ENCODE data around the gene NYNRIN. TPM values are rescaled to one million over a fixed set of nuclear protein-coding genes. Genes with fewer than 3 reads are reported as not detected.

The NYNRIN gene
- total and polyA plus RNA-seq, 2 experiments from 2014 or later, result 3.1 to 20.0 TPM

GRCh38 chr14:24369463-24369862 is 29.3 kb upstream of the NYNRIN start:
- Histone ChIP-seq H3K36me3 (ENCODE audit: insufficient read depth) (no peaks in the 10 kb centered on the region), H3K4me3 (peak overlapping the region; percentile 97), H3K9me2 (ENCODE audit: insufficient read depth) (peaks cover 4% of the 10 kb centered on the region; the same call in 1 of the 2 replicates), H3K4me1 (ENCODE audit: insufficient read depth) (peaks cover 14% of the 10 kb centered on the region; the same call in 1 of the 2 replicates), H2AFZ (peak overlapping the region; percentile 85; the same call in 1 of the 2 replicates), H3K27me3 (ENCODE audit: insufficient read depth) (peaks cover 12% of the 10 kb centered on the region; the same call in 1 of the 2 replicates), H3K27ac (ENCODE audit: low read depth) (no peak overlapping the region), H3K79me2 (replicated peaks; ENCODE audit: insufficient read depth) (no peaks in the 10 kb centered on the region), H3K4me2 (peak overlapping the region; percentile 99), H3F3A (replicated peaks; ENCODE audit: low read depth) (0 out of 2 replicates have a peak, but pooled peaks cover 4% of the 10 kb centered on the region), H4K20me1 (replicated peaks; ENCODE audit: insufficient read depth) (no peaks in the 10 kb centered on the region)
- ATAC-seq (no peak), DNase-seq (ENCODE audit: low spot score) (no peak)
- Mint-ChIP-seq H3K27ac (peak overlapping the region; percentile 20; the same call in 1 of the 2 replicates), H3K4me1 (peaks cover 22% of the 10 kb centered on the region), H3K4me3 (peak overlapping the region; percentile 68), H3K36me3 (ENCODE audit: low read depth) (peaks cover 14% of the 10 kb centered on the region), H3K9me3 (no peaks in the 10 kb centered on the region; the same call in 2 of the 3 replicates), H3K27me3 (ENCODE audit: insufficient read depth, low read depth, poor library complexity) (peaks cover 18% of the 10 kb centered on the region)
- no peak for TF ChIP-seq EZH2phosphoT487 (IDR thresholded peaks at IDR 0.05; ENCODE audit: unreplicated experiment)
- TF ChIP-seq, protein P1, sequence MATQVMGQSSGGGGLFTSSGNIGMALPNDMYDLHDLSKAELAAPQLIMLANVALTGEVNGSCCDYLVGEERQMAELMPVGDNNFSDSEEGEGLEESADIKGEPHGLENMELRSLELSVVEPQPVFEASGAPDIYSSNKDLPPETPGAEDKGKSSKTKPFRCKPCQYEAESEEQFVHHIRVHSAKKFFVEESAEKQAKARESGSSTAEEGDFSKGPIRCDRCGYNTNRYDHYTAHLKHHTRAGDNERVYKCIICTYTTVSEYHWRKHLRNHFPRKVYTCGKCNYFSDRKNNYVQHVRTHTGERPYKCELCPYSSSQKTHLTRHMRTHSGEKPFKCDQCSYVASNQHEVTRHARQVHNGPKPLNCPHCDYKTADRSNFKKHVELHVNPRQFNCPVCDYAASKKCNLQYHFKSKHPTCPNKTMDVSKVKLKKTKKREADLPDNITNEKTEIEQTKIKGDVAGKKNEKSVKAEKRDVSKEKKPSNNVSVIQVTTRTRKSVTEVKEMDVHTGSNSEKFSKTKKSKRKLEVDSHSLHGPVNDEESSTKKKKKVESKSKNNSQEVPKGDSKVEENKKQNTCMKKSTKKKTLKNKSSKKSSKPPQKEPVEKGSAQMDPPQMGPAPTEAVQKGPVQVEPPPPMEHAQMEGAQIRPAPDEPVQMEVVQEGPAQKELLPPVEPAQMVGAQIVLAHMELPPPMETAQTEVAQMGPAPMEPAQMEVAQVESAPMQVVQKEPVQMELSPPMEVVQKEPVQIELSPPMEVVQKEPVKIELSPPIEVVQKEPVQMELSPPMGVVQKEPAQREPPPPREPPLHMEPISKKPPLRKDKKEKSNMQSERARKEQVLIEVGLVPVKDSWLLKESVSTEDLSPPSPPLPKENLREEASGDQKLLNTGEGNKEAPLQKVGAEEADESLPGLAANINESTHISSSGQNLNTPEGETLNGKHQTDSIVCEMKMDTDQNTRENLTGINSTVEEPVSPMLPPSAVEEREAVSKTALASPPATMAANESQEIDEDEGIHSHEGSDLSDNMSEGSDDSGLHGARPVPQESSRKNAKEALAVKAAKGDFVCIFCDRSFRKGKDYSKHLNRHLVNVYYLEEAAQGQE (IDR thresholded peaks at IDR 0.05; ENCODE audit: unreplicated experiment), result no peak
- TF ChIP-seq ZNF114 (CRISPR knock-in tag; IDR thresholded peaks at IDR 0.05), result no peak
- no peak for TF ChIP-seq NANOG (IDR thresholded peaks at IDR 0.05; ENCODE audit: borderline replicate concordance)
- no peak for TF ChIP-seq JUNB (IDR thresholded peaks at IDR 0.05; ENCODE audit: unreplicated experiment)
- TF ChIP-seq STAT1 (IDR thresholded peaks at IDR 0.05; ENCODE audit: unreplicated experiment), result no peak
- TF ChIP-seq EZH2 (IDR thresholded peaks at IDR 0.05; ENCODE audit: low read depth, unreplicated experiment), result no peak
- TF ChIP-seq POLR2AphosphoS5 (IDR thresholded peaks at IDR 0.05; ENCODE audit: low read depth), result no peak
- TF ChIP-seq, protein P2, sequence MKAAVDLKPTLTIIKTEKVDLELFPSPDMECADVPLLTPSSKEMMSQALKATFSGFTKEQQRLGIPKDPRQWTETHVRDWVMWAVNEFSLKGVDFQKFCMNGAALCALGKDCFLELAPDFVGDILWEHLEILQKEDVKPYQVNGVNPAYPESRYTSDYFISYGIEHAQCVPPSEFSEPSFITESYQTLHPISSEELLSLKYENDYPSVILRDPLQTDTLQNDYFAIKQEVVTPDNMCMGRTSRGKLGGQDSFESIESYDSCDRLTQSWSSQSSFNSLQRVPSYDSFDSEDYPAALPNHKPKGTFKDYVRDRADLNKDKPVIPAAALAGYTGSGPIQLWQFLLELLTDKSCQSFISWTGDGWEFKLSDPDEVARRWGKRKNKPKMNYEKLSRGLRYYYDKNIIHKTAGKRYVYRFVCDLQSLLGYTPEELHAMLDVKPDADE (IDR thresholded peaks at IDR 0.05), result no peak
- no peak for TF ChIP-seq CREB1 (CRISPR knock-in tag; IDR thresholded peaks at IDR 0.05; ENCODE audit: low read depth)
- TF ChIP-seq, protein P3, sequence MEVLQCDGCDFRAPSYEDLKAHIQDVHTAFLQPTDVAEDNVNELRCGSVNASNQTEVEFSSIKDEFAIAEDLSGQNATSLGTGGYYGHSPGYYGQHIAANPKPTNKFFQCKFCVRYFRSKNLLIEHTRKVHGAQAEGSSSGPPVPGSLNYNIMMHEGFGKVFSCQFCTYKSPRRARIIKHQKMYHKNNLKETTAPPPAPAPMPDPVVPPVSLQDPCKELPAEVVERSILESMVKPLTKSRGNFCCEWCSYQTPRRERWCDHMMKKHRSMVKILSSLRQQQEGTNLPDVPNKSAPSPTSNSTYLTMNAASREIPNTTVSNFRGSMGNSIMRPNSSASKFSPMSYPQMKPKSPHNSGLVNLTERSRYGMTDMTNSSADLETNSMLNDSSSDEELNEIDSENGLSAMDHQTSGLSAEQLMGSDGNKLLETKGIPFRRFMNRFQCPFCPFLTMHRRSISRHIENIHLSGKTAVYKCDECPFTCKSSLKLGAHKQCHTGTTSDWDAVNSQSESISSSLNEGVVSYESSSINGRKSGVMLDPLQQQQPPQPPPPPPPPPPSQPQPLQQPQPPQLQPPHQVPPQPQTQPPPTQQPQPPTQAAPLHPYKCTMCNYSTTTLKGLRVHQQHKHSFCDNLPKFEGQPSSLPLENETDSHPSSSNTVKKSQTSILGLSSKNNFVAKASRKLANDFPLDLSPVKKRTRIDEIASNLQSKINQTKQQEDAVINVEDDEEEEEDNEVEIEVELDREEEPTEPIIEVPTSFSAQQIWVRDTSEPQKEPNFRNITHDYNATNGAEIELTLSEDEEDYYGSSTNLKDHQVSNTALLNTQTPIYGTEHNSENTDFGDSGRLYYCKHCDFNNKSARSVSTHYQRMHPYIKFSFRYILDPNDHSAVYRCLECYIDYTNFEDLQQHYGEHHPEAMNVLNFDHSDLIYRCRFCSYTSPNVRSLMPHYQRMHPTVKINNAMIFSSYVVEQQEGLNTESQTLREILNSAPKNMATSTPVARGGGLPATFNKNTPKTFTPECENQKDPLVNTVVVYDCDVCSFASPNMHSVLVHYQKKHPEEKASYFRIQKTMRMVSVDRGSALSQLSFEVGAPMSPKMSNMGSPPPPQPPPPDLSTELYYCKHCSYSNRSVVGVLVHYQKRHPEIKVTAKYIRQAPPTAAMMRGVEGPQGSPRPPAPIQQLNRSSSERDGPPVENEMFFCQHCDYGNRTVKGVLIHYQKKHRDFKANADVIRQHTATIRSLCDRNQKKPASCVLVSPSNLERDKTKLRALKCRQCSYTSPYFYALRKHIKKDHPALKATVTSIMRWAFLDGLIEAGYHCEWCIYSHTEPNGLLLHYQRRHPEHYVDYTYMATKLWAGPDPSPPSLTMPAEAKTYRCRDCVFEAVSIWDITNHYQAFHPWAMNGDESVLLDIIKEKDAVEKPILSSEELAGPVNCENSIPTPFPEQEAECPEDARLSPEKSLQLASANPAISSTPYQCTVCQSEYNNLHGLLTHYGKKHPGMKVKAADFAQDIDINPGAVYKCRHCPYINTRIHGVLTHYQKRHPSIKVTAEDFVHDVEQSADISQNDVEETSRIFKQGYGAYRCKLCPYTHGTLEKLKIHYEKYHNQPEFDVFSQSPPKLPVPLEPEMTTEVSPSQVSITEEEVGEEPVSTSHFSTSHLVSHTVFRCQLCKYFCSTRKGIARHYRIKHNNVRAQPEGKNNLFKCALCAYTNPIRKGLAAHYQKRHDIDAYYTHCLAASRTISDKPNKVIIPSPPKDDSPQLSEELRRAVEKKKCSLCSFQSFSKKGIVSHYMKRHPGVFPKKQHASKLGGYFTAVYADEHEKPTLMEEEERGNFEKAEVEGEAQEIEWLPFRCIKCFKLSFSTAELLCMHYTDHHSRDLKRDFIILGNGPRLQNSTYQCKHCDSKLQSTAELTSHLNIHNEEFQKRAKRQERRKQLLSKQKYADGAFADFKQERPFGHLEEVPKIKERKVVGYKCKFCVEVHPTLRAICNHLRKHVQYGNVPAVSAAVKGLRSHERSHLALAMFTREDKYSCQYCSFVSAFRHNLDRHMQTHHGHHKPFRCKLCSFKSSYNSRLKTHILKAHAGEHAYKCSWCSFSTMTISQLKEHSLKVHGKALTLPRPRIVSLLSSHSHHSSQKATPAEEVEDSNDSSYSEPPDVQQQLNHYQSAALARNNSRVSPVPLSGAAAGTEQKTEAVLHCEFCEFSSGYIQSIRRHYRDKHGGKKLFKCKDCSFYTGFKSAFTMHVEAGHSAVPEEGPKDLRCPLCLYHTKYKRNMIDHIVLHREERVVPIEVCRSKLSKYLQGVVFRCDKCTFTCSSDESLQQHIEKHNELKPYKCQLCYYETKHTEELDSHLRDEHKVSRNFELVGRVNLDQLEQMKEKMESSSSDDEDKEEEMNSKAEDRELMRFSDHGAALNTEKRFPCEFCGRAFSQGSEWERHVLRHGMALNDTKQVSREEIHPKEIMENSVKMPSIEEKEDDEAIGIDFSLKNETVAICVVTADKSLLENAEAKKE (CRISPR knock-in tag; IDR thresholded peaks at IDR 0.05), result no peak
- TF ChIP-seq ZNF331 (CRISPR knock-in tag; IDR thresholded peaks at IDR 0.05; ENCODE audit: low read depth), result no peak
- TF ChIP-seq, protein P4, sequence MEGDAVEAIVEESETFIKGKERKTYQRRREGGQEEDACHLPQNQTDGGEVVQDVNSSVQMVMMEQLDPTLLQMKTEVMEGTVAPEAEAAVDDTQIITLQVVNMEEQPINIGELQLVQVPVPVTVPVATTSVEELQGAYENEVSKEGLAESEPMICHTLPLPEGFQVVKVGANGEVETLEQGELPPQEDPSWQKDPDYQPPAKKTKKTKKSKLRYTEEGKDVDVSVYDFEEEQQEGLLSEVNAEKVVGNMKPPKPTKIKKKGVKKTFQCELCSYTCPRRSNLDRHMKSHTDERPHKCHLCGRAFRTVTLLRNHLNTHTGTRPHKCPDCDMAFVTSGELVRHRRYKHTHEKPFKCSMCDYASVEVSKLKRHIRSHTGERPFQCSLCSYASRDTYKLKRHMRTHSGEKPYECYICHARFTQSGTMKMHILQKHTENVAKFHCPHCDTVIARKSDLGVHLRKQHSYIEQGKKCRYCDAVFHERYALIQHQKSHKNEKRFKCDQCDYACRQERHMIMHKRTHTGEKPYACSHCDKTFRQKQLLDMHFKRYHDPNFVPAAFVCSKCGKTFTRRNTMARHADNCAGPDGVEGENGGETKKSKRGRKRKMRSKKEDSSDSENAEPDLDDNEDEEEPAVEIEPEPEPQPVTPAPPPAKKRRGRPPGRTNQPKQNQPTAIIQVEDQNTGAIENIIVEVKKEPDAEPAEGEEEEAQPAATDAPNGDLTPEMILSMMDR (conservative IDR thresholded peaks at IDR 0.05; ENCODE audit: low read depth in 2 of 2), result no peak

Measured in GM23338 (cell line).